ENCODE data around the gene DCBLD1. TPM values are rescaled to one million over a fixed set of nuclear protein-coding genes. Genes with fewer than 3 reads are reported as not detected.

The DCBLD1 gene
- total RNA-seq, 4 donors from 2014 or later, result 19.8 to 35.0 (median 27.8) TPM

GRCh38 chr6:117491916-117492315 is 9.4 kb downstream of the DCBLD1 start:
- Histone ChIP-seq H3K9me3 (no peaks in the 10 kb centered on the region), H3K27me3 (no peaks in the 10 kb centered on the region), H3K27ac (no peak overlapping the region), H3K36me3 (no peaks in the 10 kb centered on the region), H3K4me1 (peaks cover 0 to 19% (median 0%) of the 10 kb centered on the region in 4 donors), H3K4me3 (no peak overlapping the region)
- TF ChIP-seq POLR2A (IDR thresholded peaks at IDR 0.05) (no peak), CTCF (IDR thresholded peaks at IDR 0.05) (no peak)
- DNase-seq, result no peak

GRCh38 chr6:117493470-117493869 is 11.0 kb downstream of the DCBLD1 start:
- Histone ChIP-seq H3K9me3 (no peaks in the 10 kb centered on the region), H3K4me1 (peaks cover 0 to 31% (median 0%) of the 10 kb centered on the region in 4 donors), H3K27ac (peak overlapping the region in 1 of 4 donors; percentile 36), H3K4me3 (no peak overlapping the region), H3K36me3 (no peaks in the 10 kb centered on the region), H3K27me3 (no peaks in the 10 kb centered on the region)
- TF ChIP-seq POLR2A (IDR thresholded peaks at IDR 0.05) (no peak), CTCF (IDR thresholded peaks at IDR 0.05) (no peak)
- no peak for DNase-seq

GRCh38 chr6:117494283-117494682 is 11.8 kb downstream of the DCBLD1 start:
- H3K27ac ChIP-seq, result peak overlapping the region in 1 of 4 donors; percentile 49
- H3K9me3 ChIP-seq, result no peaks in the 10 kb centered on the region
- H3K4me1 ChIP-seq, result peaks cover 0 to 31% (median 0%) of the 10 kb centered on the region in 4 donors
- no peak for DNase-seq
- H3K36me3 ChIP-seq, result no peaks in the 10 kb centered on the region
- H3K4me3 ChIP-seq, result no peak overlapping the region
- H3K27me3 ChIP-seq, result no peaks in the 10 kb centered on the region
- no peak for TF ChIP-seq CTCF (IDR thresholded peaks at IDR 0.05)
- no peak for TF ChIP-seq POLR2A (IDR thresholded peaks at IDR 0.05)

- TF ChIP-seq POLR2A (IDR thresholded peaks at IDR 0.05) (no peak), CTCF (IDR thresholded peaks at IDR 0.05) (no peak)
- Histone ChIP-seq H3K36me3 (no peaks in the 10 kb centered on the region), H3K9me3 (no peaks in the 10 kb centered on the region), H3K4me3 (no peak overlapping the region), H3K27ac (peak overlapping the region in 2 of 4 donors; percentile 49 to 55), H3K27me3 (no peaks in the 10 kb centered on the region), H3K4me1 (peaks cover 0 to 31% (median 0%) of the 10 kb centered on the region in 4 donors)
- no peak for DNase-seq
These were observed 12.3 kb downstream of the DCBLD1 start for GRCh38 chr6:117494694-117495318.

GRCh38 chr6:117495425-117495824 is 13.0 kb downstream of the DCBLD1 start:
- TF ChIP-seq CTCF (IDR thresholded peaks at IDR 0.05) (no peak), POLR2A (IDR thresholded peaks at IDR 0.05) (no peak)
- DNase-seq, result no peak
- no peak overlapping the region for H3K4me3 ChIP-seq

More at GRCh38 chr6:117495425-117495824, 13.0 kb downstream of the DCBLD1 start:
- H3K4me1 ChIP-seq, result peaks cover 0 to 31% (median 0%) of the 10 kb centered on the region in 4 donors
- peak overlapping the region in 1 of 4 donors; percentile 55 for H3K27ac ChIP-seq
- no peaks in the 10 kb centered on the region for H3K36me3 ChIP-seq
- no peaks in the 10 kb centered on the region for H3K27me3 ChIP-seq
- no peaks in the 10 kb centered on the region for H3K9me3 ChIP-seq

Data from Peyer's patch (tissue), 4 donors.